Astrocyte (in vitro differentiated cells and primary cell): ENCODE data around the gene CNMD.

Experiments used
- EZH2 ChIP-seq: IDR thresholded peaks from 2 replicates; pipeline ENCODE4 v1.6.1; 2012; ENCODE audit warnings: mild to moderate bottlenecking, low read length, inconsistent platforms; ENCODE audit not compliant: insufficient read depth
- TF ChIP-seq, protein P1 (sequence below): IDR thresholded peaks from 2 replicates; pipeline ENCODE4 v1.5.1; 2011; ENCODE audit warnings: low read depth, mild to moderate bottlenecking, inconsistent platforms, low read length, moderate library complexity; ENCODE audit not compliant: insufficient read depth

DNA sequence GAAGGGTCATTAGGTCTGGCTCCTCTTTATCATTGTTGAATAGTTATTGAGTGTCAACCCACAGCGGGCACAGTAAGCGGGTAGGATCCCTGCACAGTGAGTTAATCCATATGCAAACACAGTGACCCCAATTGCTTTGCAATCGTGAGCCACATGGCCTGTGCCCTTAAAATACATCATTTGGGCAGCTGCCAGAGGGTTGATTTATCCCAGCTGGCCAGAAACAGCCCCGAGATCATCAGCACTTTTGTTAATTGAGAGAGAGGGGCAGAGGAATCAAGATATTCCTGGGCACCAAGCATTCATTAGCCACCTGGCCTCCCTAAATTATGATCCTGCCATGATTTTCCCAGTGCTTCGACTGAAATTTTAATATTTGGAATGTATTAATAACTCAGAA, 9.8 kb upstream of the CNMD start:
- TF ChIP-seq, protein P1, sequence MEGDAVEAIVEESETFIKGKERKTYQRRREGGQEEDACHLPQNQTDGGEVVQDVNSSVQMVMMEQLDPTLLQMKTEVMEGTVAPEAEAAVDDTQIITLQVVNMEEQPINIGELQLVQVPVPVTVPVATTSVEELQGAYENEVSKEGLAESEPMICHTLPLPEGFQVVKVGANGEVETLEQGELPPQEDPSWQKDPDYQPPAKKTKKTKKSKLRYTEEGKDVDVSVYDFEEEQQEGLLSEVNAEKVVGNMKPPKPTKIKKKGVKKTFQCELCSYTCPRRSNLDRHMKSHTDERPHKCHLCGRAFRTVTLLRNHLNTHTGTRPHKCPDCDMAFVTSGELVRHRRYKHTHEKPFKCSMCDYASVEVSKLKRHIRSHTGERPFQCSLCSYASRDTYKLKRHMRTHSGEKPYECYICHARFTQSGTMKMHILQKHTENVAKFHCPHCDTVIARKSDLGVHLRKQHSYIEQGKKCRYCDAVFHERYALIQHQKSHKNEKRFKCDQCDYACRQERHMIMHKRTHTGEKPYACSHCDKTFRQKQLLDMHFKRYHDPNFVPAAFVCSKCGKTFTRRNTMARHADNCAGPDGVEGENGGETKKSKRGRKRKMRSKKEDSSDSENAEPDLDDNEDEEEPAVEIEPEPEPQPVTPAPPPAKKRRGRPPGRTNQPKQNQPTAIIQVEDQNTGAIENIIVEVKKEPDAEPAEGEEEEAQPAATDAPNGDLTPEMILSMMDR: no peak
- no peak for TF ChIP-seq EZH2
